M059J (cell line): ENCODE results near the gene USP12. TPM values are rescaled to one million over a fixed set of nuclear protein-coding genes. Genes with fewer than 3 reads are reported as not detected.
"Not testable (repeated sequence)": the region's sequence is repeated elsewhere in the genome, so short reads cannot be mapped to it uniquely, and the experiment has no call there.

Experiments used
- DNase-seq: peaks from one replicate; pipeline ENCODE4 v3.0.0-alpha.2; 2012; ENCODE audit warnings: low read depth
- total RNA-seq: library from RNA; depleted of rRNA; stranded (reverse); fragments of >200 nt; shearing (Covaris generic); gene quantifications from 2 replicates; pipeline ENCODE4 v1.2.3, GENCODE V29; 2014; rRNA removed

The USP12 gene
- 17.9 and 30.1 TPM in 2 replicates for total RNA-seq

GRCh38 chr13:27171244-27171826 is at the start of gene USP12:
TSS of gene USP12 (minus strand) at chr13:27171811. CDS start at chr13:27171639, 172 bp downstream.
- no peak for DNase-seq

DNA sequence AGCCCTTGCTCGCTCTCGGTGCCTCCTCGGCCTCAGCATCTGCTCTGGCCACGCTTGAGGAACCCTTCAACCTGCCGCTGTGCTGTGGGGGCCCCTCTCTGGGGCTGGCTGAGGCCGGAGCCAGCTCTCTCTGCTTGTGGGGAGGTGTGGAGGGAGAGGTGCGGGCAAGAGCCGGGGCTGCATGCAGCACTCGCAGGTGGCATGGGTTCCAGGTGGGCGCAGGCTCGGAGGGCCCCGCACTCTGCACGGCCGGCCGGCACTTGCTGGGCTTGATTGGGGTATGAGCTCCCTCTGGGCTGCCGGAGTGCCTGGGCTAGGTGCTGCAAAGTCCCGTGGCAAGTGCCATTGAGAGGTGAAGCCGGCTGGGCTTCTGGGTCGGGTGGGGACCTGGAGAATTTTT is 48.0 kb upstream of the USP12 start:
- no peak for DNase-seq

- DNase-seq, result not testable (repeated sequence)
These were observed 47.2 kb upstream of the USP12 start for GRCh38 chr13:27218861-27219260.

DNA sequence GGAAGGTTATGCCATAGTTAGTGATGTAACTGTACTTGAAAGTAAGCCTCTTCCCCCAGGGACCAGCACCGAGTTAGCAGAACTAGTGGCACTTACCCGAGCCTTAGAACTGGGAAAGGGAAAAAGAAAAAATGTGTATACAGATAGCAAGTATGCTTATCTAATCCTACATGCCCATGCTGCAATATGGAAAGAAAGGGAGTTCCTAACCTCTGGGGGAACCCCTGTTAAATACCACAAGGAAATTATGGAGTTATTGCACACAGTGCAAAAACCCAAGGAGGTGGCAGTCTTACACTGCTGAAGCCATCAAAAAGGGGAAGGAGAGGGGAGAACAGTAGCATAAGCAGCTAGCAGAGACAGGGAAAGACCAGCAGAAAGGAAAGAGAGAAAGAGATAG is 46.2 kb upstream of the USP12 start:
- DNase-seq, result not testable (repeated sequence)

DNA sequence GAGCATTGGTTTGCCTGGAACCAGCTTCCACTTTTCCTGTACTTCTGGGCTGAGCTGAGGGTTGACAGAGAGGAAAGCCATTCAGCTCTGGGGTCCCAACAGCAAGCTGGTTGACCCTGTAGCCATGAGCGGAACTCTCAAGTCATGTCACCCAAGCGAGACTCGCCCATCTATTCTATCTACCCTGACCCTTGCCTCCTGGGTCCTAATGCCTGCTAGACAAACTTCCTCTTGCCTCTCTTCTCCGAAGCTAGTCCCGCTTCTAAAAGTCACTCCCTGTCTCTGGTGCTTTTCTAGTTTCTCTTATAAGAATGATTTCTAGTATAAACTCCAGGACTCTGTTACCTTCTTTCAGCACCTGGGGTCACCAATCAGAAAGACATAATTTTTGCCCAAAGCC is 41.8 kb upstream of the USP12 start:
- not testable (repeated sequence) for DNase-seq

DNA sequence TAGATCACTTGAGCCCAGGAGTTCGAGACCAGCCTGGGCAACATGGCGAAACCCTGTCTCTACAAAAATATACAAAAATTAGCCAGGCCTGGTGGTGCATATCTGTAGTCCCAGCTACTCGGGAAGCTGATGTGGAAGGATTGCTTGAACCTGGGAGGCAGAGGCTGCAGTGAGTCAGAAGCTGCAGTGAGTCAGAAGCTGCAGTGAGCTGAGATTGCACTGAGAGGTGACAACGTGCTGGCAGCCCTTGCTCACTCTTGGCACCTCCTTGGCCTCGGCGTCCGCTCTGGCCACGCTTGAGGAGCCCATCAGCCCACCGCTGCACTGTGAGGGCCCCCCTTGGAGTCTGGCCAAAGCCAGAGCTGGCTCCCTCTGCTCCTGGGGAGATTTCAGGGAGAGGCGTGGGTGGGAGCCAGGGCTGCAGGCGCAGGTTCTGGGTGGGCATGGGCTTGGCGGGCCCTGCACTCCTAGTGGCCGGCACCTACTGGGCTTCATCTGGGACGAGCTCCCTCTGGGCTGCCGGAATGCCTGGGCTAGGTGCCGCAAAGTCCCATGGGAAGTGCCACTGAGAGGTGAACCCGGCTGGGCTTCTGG is 40.3 kb upstream of the USP12 start:
- peak; percentile 85 for DNase-seq

DNA sequence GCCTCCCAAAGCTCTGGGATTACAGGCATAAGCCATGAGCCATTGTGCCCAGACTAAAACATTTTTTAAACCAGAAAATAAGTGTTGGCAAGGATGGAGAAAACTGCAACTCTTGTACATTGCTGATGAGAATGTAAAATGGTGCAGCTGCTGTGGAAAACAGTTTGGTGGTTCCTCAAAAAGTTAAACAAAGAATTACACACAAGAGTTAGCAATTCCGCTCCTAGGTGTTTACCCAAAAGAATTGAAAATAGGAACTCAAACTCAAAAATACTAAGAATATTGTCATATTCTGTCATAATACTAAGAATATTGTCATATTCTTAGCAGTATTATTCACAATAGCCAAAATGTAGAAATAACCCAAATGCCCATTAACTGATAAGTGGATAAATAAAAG is 39.7 kb upstream of the USP12 start:
- no peak for DNase-seq

- no peak for DNase-seq
These were observed 36.9 kb upstream of the USP12 start for GRCh38 chr13:27208514-27208913.

GRCh38 chr13:27203854-27204253 is 32.2 kb upstream of the USP12 start:
- DNase-seq, result peak; percentile 48

DNA sequence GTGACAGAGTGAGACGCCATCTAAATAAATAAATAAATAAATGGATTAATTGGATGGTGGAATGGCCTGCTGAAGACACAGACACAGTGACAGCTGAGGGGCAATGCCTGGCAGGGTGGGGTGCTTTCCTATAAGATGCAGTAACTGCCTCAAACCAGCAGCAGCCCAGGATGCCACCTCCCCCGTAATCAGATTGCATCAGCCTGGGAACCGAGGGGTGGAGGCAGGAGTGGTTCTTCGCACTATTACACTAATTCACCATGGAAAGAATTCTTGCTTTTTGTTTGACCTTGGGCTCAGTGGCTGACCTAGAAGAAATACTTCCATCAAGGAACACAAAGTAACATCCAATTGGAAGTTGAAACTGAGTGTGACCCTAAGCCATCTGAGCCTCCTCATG is 31.6 kb upstream of the USP12 start:
- DNase-seq, result no peak

DNA sequence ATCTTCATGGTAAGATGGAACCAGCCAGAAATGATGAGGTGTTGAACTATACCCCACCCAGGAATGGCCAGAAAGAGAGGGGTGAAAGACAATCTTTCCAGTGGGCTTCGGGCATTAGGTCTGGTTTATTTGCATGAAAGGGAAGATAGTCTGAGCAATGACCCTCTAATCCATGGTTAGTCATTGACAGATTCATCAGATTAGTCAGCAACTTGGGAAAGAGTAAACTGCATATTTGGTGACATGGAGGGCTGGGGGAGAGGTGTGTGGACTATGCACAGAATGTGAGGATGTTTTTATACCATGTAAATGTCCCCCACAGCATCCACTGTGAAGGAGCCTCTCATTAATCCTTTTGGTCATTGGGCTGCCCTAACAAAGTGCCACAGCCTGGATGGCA is 30.1 kb upstream of the USP12 start:
- no peak for DNase-seq

GRCh38 chr13:27200413-27201070 is 28.9 kb upstream of the USP12 start:
- DNase-seq, result peak; percentile 58

DNA sequence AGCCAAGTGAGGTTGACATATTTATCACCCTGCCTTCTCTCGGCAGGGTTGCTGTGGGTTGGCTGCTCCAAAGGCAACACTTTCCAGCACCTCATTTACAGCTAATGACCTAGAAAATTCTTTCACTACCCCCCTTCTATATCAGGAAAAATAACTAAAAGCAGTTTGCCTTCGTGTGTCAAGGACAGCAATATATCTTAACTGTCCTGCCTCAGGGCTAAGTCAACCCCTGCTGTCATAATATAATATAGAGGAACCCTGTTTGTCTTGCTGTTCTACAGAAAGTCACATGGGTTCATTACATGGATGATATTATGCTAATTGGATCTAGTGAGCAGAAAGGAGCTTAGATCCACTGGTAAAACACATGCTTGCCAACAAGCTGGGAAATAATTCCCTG is 28.1 kb upstream of the USP12 start:
- no peak for DNase-seq

DNA sequence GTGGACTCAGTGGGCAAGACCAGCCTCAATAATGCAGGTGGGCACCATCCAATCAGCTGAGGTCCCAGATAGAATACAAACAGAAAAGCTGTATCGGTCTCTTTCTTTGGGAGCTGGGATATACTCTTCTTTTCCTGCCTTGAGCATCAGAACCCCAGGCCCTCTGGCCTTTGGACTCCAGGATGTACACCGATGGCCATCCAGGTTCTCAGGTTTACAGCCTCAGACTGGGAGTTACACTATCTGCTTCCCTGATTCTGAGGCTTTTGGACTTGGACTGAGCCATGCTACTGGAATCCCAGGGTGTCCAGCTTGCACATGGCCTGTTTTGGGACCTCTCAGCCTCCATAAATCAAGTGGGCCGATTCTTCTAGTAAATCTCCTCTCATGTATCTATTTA is 27.6 kb upstream of the USP12 start:
- no peak for DNase-seq

- peak; percentile 97 for DNase-seq
These were observed 23.5 kb upstream of the USP12 start for GRCh38 chr13:27194895-27195764.

DNA sequence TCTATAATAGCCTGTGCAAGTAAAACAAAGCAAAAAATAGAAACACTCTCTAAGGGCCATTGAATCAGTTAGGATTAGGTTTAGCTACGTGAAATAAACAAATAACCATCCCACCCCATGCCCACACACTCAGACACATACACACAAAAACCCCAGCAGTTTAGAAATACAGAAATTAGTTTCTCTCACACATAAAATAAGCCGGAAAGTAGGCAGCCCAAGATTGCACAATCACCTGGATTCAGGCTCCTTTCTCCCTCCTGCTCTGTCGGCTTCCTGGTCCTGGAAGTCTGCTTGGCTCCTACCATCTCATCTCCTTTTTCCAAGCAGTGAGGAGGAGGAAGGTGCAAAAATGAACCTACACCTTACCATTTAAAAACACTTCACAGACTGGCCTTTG is 22.6 kb upstream of the USP12 start:
- DNase-seq, result peak; percentile 31

DNA sequence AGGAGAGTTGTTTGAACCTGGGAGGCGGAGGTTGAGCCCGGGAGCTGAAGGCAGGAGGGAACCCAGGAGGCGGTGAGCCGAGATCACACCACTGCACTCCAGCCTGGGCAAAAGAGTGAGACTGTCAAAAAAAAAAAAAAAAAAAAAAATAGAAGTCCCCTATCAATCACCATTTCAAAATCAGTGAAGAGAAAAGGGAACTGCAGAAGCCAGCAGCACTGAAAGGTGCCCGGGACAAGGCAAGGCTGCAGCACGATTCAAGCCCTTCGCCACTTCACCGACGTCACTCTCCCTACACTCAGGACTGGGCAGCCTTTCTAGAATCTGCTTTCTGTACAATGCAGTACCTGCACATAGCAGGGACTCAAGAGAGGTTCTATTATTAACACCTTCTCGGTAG is 21.9 kb upstream of the USP12 start:
- DNase-seq, result no peak

DNA sequence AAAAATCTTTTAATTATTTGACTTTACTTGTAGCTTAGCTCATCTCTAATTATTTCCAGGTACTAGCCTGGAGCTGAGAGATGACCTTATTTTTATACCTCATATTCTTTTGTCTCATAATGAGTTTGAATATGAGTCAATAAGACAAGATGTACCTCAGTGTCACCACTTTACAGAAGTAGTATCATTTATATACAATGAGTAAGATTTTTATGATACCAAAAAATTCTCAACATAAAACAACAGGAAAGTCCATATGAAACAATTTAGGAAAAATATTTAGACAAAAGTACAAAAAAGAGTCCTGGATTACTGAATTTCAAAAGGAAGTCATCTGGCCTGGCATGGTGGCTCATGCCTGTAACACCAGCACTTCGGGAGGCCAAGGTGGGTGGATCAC is 21.4 kb upstream of the USP12 start:
- DNase-seq, result no peak

GRCh38 chr13:27192367-27192766 is 20.8 kb upstream of the USP12 start:
- DNase-seq, result not testable (repeated sequence)

DNA sequence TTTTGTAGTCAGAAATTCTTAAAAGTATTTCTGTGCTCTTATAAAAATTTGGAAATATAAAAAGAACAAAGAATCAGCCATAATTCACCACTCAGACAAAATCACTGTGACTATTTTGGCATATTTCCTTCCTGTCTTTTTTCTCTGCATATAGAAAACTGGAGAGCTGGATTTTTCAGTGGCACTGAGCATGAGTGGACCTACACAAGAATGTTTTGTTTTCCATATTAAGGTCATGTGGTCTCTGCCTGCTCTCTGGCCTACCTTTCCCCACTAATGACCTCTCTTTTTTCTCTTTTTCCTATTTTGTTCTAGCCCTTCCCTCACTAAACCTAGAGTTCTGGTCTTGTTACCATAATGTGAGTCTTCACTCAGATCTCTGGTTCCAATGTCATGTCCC is 17.6 kb upstream of the USP12 start:
- DNase-seq, result no peak

GRCh38 chr13:27188239-27188638 is 16.6 kb upstream of the USP12 start:
- no peak for DNase-seq

- DNase-seq, result no peak
These were observed 14.7 kb upstream of the USP12 start for GRCh38 chr13:27186295-27186694.
